Loucy (cell line): ENCODE results near the gene COPS7A.
"Not testable (repeated sequence)": the region's sequence is repeated elsewhere in the genome, so short reads cannot be mapped to it uniquely, and the experiment has no call there.

Experiments
- EZH2phosphoT487 ChIP-seq: fragments of 200-600 bp; IDR thresholded peaks from 2 replicates; pipeline ENCODE4 v1.6.1; 2018; ENCODE audit warnings: antibody characterized with exemption, mild to moderate bottlenecking, moderate library complexity, borderline replicate concordance
- TF ChIP-seq, protein P1 (sequence below): fragments of 200-600 bp; sonication (generic); conservative IDR thresholded peaks from 2 replicates; pipeline ENCODE4 v1.5.1; 2014; ENCODE audit warnings: mild to moderate bottlenecking, antibody characterized with exemption, low read length

- TF ChIP-seq, protein P1, sequence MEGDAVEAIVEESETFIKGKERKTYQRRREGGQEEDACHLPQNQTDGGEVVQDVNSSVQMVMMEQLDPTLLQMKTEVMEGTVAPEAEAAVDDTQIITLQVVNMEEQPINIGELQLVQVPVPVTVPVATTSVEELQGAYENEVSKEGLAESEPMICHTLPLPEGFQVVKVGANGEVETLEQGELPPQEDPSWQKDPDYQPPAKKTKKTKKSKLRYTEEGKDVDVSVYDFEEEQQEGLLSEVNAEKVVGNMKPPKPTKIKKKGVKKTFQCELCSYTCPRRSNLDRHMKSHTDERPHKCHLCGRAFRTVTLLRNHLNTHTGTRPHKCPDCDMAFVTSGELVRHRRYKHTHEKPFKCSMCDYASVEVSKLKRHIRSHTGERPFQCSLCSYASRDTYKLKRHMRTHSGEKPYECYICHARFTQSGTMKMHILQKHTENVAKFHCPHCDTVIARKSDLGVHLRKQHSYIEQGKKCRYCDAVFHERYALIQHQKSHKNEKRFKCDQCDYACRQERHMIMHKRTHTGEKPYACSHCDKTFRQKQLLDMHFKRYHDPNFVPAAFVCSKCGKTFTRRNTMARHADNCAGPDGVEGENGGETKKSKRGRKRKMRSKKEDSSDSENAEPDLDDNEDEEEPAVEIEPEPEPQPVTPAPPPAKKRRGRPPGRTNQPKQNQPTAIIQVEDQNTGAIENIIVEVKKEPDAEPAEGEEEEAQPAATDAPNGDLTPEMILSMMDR, result not testable (repeated sequence)
- TF ChIP-seq EZH2phosphoT487, result not testable (repeated sequence)
These were observed 15.5 kb upstream of the COPS7A start for GRCh38 chr12:6708351-6708750.
